ENCODE measurements around the gene PLCG2.
"Not testable (repeated sequence)": the region's sequence is repeated elsewhere in the genome, so short reads cannot be mapped to it uniquely, and the experiment has no call there.

Gene PLCG2

DNA sequence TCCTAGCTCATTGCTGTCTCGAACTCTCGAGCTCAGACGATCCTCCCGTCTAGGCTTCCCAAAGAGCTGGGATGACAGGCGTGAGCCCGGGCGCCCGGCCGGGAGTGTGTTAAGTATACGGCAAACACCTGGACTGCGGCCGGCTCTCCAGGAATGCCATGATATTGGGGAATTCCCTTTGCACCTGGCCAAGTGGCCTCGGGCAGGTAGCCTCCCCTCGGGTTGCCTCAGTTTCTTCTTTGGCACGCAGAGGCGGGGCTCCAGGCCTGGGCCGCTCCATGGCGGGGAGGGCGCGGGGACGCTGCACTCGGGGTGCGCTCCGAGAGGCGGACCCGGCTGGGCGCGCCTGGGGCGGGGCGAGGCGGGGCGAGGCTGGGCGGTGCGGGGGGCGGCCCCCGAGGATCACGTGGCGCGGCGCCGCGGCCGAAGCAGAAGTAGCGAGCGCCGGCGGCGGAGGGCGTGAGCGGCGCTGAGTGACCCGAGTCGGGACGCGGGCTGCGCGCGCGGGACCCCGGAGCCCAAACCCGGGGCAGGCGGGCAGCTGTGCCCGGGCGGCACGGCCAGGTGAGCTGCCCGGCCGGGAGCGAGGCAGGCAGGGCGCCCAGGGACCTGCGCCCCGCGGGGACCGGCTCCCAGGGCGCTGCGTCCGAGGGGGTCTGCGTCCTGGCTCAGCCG lies at the start of gene PLCG2:
Gene PLCG2 (plus strand): TSS at position 431 of the 675 bp plus-strand sequence. CDS start 6,699 bp downstream, outside the sequence.
- peak; percentile 33 to 59 (median 44) for DNase-seq

DNA sequence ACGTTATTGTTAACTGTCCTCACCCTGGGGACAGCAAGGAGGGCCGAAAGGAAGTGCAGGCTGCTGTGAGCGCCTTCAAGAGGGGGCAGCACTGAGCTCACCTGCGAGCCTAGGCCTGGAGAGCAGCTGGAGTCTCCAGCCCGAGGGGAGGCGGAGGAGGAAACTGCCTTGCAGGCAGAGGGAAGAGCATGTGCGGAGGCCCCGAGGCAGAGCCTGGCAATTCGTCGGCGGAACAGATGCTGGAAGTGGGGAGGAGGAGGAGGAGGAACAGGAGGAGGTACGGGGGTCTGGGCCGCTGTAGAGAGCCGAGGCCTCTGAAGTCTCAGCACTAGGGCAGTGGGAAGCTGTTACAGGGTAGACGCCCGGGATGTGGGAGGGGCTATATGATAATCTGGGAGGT lies 49.6 kb upstream of the PLCG2 start:
- DNase-seq, result no peak

DNA sequence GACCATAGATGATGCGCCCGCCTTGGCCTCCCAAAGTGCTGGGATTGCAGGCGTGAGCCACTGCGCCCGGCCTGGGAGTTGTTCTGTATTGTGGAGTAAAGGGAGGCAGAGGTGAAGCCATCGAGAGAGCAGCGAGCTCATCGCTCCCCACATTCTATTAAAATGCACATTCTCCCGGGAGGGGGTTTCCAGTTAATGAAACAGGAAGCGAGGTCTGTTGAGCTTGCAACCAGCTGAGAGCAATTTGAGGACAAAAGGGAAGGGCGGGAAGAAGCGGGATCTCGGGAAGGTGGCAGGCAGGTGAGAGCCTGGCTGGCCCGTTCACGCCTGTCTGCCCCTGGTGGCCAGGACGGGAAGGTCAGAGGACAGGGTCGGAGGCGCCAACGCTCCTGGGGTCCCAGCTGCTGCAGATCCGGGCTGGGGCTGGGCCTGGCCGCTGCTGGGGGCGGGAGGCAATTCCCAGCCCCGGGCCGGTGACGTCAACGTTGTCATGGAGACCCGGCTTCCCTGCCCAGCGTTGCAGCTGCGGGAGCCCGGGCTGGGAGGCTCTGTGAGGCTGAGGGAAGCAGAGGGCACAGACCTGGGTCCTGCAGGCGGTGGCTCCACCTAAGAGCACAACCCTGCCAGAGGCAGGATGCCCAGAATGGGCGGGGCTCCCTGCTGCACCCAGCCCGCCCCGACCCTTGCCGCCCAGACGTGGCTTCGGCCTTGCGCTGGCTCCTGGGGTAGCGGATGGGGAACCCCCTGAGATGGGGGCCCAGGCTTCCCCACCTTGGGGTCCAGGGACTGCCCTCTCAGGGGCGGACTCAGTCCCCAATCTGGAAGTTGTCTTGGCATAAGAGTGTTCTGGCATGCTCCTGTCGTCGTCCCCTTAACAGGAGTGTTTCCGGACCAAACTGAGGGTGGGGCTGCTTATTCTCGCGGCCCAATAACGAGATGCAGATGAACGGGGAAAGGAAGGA lies 48.7 kb upstream of the PLCG2 start:
- DNase-seq, result peak; percentile 72 to 96 (median 90)

DNA sequence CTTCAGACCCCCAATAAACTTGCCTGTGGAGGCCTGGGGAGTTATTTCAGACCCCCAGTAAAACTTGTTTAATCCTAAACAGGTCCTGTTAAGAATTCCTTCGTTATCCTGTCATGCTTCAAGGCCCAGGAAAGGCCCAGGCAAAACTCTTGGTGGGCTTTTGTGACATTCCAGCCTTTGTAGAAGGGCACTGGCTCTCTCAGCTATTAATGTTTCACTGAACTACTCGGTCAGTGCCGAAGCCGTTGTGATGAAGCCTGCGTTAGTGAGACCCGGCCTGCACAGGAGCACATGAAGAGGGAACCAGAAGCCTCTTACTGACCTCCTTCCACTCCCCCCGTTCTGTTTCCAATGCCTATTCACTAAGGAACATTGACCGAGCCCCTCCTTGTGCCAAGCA lies 47.4 kb upstream of the PLCG2 start:
- no peak for DNase-seq

DNA sequence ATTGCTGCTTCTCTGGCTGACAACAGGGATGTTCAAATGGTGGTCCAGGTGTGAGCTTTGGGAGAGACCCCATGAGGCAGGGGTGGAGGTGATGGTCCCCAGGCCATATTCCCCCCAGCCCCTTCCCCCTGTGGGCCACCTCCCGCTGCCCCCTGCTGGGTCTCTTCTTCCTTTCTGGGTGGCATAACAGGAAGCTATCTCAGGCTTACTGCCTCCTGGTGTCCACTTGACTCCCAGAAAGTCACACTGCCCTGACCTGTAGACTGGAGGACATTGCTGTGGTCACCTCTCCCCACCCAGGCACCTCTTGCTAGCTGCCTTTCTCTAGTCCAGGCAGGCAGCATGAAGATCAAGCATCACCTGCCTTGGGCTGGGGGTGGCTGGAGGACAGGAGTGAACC lies 46.4 kb upstream of the PLCG2 start:
- DNase-seq, result no peak

DNA sequence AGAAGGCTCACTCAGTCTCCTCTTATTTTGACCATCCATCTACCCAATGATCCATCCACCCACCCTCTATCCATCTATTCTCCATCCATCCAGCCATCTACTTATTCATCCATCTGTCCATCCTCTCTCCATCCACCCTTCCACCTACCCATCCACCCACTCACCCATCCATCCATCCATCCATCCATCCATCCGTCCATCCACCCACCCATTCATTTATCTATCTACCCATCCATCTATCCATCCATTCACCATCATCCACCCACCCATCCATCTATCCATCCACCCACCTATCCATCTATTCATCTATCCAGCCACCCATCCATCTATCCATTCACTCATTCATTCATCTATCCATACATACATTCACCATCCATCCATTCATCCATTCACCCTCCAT lies 45.8 kb upstream of the PLCG2 start:
- no peak for DNase-seq

DNA sequence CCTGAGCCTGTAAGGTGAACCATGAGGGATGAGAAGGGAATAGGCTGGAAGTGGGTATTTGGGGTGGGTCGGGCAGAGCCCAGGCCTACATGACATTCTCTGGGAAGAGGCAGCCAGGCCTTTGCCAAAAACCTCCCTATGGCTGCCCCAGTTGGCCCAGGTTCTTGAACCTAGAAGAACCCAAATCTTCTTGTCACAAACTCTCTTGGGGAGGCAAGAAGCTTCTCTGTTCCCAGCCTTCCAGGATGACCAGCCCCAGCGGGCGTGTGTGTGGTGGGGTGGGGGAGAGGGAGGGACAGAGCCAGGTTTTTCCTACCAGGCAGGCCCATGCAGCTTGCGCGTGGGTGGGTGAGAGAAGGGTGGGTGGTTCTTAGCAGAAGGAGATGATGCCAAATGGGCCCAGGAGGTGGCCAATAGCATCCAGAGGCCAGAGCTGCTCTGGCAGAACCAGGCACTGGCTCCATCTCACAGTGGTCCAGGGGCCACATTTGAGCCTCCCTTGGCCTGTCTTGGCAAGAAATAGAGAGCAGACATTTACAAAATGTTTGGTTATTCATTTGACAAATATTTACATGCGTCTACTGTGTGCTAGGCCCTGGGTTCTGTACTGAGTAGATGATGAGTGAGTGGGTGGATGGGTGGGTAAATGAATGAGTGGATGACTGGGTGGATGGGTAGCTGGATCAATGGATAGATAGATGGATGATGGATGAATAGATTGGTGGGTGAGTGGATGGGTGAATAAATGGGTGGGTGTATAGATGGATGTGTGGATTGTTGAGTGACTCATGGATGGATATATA lies 44.3 kb upstream of the PLCG2 start:
- no peak for DNase-seq

DNA sequence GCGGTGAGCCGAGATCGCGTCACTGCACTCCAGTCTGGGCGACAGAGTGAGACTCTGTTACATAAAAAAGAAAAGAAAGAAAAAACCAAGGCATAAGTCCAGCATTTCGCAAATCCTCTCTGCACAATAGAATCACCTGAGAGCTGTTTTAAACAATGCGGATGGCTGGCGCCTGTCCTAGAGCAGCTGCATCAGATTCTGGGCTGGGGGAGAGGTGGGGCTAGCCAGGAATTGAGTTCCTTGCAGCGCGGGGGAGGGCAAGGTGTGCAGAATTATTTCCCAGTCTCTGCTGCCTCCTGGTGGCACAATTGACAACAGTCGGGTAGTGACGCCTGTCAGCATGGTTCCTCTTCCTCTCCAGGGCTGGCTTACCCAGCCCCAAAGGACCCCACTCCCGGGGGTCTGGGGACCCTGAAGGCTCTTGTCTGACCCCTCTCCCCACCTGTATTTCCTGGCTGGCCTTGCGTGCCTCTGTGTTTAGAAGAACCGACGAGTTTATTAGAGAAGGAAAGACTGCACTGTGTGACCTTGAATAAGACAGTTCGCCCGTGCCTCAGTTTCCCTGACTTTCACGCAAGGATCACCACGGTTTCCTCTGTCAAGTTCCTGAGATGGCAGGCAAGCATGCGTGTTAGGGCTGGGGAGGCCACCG lies 41.1 kb upstream of the PLCG2 start:
- DNase-seq, result peak; percentile 78 to 90 (median 86)

DNA sequence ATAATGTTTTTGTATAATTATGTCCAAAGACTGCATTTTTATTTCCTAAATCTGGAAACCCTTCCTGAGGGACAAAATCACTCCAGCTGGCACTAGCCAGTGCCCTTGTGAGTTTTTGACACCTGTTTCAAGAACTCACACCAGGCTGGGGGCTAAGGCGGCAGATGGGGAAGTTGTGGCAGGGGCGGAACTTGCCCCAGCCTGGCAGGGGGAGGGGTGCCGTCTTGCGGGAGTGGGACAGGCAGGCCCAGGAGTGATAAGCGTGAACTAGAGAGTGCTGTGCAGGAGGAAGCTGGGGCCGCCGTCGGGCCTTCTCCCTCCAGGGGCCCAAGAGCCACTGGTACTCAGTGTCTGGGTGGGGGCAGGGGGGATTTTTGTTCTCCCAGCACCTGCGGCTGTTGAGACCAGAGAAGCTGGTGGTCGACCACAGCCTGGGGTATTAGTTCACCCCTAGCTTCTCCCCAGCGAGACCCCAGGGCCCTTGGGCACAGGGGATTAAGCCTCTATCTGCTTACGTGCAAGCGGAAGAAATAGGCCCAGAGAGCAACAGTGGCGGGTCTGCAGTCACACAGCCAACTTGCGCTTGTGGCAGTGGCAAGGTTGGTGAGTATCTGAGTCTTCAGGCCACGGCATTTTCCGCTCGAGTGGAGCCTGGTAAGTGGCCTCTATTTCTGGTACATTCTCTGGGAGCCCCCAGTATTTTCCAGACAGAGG lies 40.2 kb upstream of the PLCG2 start:
- no peak for DNase-seq

DNA sequence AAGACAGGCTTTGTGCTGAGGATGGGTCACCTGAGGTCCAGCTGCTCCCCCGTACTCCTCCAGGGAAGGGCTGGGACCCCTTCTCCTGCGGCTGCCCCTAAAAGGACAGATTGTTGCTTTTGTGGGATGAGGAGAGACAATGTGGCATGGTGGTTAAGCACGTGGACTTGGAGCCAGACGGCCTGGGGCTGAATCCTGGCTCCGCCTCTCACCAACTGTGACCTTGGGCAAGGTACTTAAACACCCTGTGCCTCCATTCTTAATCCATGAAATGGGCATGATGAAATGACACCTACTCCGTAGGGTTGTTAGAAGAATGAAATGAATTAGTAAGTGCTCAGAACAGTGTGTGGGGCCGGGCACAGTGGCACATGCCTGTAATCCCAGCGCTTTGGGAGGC lies 39.6 kb upstream of the PLCG2 start:
- no peak for DNase-seq

DNA sequence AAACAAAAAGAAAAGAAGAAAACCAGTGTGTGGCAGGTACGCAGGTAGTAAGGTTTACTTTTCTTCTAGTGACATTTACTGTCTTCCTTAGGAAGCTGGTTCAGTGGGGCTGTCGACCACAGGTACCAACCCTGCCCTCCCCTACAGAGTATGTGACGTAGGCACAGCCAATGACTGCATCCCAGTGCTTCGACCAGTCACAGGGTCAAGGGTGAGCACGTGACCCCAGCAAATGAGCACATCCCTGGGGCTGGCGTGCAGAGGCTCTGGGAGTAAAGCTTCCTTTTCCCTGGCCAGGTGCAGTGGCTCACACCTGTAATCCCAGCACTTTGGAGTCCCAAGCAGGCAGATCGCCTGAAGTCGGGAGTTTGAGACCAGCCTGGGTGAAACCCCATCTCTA lies 38.9 kb upstream of the PLCG2 start:
- DNase-seq, result no peak

DNA sequence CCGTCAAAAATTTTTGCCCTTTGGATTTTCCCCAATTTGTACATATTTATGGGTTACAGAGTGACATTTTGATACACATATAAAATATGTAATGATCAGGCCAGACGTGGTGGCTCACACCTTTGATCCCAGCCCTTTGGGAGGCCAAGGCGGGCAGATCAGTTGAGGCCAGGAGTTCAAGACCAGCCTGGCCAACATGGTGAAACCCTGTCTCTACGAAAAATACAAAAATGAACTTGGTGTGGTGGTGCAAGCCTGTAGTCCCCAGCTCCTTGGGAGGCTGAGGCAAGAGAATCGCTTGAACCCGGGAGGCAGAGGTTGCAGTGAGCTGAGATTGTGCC lies 37.7 kb upstream of the PLCG2 start:
- not testable (repeated sequence) for DNase-seq

DNA sequence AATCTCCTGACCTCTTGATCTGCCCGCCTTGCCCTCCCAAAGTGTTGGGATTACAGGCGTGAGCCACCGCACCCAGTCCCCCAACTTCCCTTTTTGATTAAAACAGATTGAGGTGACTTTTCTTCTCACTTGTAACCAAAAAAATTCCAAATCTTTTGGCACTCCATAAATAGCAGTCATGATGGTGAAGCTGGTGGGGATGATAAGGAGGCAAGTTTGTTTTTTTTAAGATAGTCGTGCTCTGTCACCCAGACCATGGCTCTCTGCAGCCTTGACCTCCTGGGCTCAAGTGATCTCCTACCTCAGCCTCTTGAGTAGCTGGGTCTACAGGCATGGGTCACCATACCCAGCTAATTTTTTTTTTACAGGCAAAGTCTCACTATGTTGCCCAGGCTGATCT lies 34.7 kb upstream of the PLCG2 start:
- no peak for DNase-seq

DNA sequence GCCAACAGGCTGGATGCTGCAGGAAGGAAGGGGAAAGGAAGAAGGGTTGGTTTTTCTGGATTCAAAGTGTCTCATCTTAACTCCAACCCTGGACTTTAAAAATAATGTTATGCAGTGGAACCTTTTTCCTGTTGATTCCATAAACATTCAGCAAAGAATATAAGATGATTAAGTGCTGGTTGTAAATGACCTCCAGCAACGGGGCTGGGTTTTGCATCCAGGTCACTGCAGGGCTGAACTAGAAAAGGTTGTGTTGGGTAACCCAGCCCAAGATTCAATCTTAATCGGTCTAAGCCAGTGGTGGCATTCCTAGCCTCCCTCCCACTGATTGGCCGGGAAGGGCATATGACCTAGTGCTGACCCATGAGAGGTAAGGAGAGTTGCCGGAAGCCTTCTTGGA lies 34.2 kb upstream of the PLCG2 start:
- DNase-seq, result no peak

DNA sequence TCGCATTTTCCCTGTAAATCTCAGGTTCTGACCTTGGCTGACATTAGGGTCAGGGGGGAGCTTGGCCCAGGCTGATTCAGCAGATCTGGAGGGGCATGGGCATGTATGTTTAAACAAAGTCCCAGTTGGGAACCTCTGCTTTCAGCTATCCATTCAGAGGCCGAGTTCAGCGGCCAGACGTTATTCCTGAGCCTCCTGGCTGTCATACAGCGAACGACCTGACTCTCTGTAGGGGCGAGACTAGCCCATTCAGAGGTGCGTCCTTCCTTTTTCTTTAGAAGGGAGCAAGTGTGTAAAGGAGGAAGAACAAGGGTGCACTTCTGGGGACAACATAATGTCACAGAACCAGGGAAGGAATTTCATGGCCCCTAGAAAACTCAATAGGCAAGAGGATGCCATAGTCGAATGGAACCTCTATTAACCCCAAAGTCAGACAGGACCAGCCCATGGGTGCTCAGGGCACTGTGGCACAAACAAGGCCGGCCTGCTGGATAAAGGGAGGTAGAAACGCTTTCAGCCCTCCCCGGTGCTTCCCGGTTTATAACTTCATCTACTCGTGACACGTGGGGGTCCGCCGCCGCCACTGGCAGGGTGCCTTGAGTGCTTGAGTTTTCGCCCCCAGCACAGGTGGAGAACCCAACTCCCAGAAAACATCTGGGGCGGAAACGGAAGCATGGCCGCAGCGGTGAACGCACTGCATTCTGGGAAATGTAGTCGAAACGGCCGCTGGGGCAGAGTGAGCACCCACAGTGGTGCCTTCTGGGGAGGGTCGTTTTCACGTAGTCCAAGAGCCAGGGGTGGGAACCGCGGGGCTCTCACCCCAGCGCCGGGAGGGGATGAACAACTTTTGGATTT lies 33.2 kb upstream of the PLCG2 start:
- peak; percentile 13 to 29 (median 27) for DNase-seq

DNA sequence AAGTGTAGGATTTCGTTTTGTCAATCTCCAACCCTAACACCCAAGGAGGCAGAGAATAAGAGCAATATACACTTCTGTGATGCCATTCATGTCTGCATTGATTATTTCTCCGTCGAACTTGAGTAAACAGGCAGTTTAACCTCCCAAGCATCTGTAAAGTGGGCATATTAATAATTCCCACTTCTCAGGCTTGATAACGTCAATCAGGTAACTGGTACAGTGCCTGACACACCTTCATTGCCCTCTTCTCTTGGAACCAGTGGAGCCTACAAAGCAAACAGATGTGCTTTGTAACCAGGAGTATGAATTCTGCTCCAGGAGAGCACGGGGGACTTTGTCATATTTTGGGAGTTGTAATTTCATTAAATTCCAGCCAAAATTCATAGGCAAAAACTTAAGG lies 32.5 kb upstream of the PLCG2 start:
- no peak for DNase-seq

DNA sequence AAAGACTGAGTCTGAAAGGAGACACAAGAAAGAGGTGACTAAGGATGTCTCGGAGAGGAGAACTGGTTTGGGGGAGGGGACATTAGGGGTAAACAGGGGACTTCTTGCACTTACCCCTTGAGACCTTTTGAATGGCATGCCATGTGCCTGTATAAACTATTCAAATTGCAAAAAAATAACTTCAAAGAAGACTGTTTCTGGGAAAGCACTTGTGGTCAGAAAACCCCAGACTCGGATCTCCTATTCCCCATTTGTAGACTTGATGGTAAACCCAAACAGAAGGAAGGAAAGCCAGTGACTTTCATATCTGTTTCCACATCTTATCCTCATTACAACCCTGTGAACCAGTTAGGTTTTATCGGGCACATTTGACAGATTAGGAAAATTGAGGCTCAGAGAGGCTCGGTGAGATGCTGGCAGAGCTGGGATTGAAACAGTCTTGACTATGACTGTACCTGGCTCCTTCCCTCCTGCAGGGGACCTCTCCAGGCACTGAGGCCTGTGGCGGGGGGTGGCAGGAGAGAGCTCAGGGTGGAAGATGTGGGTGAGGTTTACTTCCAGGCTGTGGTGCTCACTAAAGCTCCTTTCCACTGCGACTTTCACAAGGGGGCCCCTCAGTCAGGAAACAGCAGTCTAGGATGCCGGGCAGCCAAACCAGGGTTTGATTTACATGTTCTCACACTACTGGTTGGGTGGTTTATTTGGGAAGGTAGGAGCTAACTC lies 30.5 kb upstream of the PLCG2 start:
- no peak for DNase-seq

DNA sequence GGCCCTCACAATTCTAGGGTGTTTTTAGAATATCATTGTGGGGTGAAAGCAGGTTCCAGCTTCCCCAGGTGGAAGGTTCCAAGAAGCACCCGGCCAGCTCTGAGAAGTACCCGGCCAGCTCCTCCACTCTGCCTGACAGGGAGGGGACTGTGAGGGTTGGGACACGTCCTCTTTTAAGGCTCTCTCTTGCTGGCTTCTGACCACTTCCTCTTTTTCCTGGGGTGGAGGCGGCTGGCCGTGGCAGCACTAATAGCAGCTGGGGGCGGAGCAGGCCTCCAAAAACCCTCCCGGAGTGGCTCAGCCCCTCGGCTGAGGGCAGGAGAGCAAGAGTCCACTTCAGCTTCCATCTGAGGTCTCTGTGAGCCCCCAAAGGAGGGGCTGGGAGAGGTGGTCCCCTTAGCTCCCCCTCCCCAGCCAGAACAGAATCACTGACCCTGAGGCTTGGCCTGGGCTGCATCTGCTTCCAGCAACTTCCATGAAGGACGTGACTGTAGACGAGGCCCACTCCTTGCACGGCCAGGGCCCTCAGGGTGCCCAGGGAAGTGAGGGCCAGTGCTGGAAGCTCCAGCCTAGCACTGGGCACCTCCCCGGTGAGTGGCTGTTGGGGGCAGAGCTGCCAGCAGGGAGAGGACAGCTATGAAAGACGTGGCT lies 26.7 kb upstream of the PLCG2 start:
- DNase-seq, result no peak

DNA sequence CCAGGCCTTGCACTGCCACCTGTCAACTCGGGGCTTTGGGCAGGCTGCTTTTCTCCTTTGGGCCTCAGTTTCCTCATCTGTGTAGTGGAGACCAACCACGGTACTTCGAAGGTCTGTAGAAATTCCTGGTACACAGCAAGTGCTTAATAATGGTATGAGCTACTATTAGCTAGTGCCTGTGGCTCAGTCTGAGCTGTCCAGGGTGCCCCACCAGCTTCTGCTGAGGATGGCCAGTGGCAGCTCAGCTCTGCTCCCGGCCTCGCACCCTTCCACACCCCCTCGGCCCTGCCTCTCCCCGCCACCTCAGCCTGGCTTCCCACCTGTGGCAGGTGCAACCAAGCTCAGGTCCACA lies 26.2 kb upstream of the PLCG2 start:
- DNase-seq, result no peak

DNA sequence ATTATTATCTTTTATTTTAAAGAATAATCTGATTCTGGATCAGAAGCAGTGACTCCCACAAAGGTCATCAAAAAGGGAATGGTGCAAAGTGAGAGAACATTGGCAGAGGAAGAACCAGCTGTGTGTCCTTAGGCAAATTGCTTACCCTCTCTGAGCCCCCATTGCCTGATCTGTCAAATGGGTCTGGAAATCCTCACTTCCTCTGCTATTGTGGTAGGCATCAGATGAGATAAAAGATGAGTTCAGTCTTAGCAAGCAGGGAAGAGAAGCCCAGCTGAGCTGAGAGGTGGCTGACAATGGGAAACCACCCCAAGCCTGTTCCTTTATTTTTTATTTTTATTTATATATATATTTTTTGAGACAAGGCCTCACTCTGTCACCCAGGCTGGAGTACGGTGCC lies 24.2 kb upstream of the PLCG2 start:
- DNase-seq, result no peak
